H9 (cell line): ENCODE results near the gene DDX59. TPM values are rescaled to one million over a fixed set of nuclear protein-coding genes. Genes with fewer than 3 reads are reported as not detected.
A peak's percentile ranks its signal among the peaks of the same experiment; 100 is the strongest.

ENCODE experiments used
- DNase-seq: peaks from one replicate; pipeline ENCODE4 v3.0.0-alpha.2; 2017
- H2AFZ ChIP-seq: one replicate; pipeline ENCODE4 v1.6.1; 2013; ENCODE audit warnings: mild to moderate bottlenecking, low read length, control low read depth, moderate library complexity
- H2AK5ac ChIP-seq: 2 replicates; pipeline ENCODE4 v1.6.1; 2013; ENCODE audit warnings: low read length, control low read depth, mixed read lengths; ENCODE audit not compliant: insufficient read length
- H2BK120ac ChIP-seq: one replicate; pipeline ENCODE4 v1.6.1; 2013; ENCODE audit warnings: low read depth, mild to moderate bottlenecking, low read length, control low read depth, inconsistent platforms; ENCODE audit not compliant: poor library complexity, severe bottlenecking
- H2BK12ac ChIP-seq: 2 replicates; pipeline ENCODE4 v1.6.1; 2013; ENCODE audit warnings: low read length, control low read depth, mixed read lengths, low read depth; ENCODE audit not compliant: insufficient read length
- H2BK15ac ChIP-seq: 2 replicates; pipeline ENCODE4 v1.6.1; 2013; ENCODE audit warnings: low read depth, low read length, control low read depth
- H2BK20ac ChIP-seq: one replicate; pipeline ENCODE4 v1.6.1; 2013; ENCODE audit warnings: low read depth, mild to moderate bottlenecking, low read length, control low read depth, inconsistent platforms; ENCODE audit not compliant: poor library complexity, severe bottlenecking
- H2BK5ac ChIP-seq: 2 replicates; pipeline ENCODE4 v1.6.1; 2013; ENCODE audit warnings: low read length, control low read depth, mixed read lengths; ENCODE audit not compliant: insufficient read length
- H3K14ac ChIP-seq: 2 replicates; pipeline ENCODE4 v1.6.1; 2013; ENCODE audit warnings: low read length, control low read depth; ENCODE audit not compliant: insufficient read depth
- H3K18ac ChIP-seq: 2 replicates; pipeline ENCODE4 v1.6.1; 2013; ENCODE audit warnings: low read depth, mild to moderate bottlenecking, mixed read lengths, low read length, control low read depth; ENCODE audit not compliant: insufficient read length
- H3K23ac ChIP-seq: 2 replicates; pipeline ENCODE4 v1.6.1; 2013; ENCODE audit warnings: low read length, control low read depth, mixed read lengths, low read depth; ENCODE audit not compliant: insufficient read length
- H3K23me2 ChIP-seq: 2 replicates; pipeline ENCODE4 v1.6.1; 2013; ENCODE audit warnings: low read depth, mild to moderate bottlenecking, mixed read lengths, low read length, control low read depth; ENCODE audit not compliant: insufficient read length, poor library complexity, severe bottlenecking
- H3K27ac ChIP-seq: 2 replicates; pipeline ENCODE4 v1.5.1; 2013; ENCODE audit warnings: low read length, control low read depth, mixed read lengths, low read depth; ENCODE audit not compliant: insufficient read length
- H3K27me3 ChIP-seq: 2 replicates; pipeline ENCODE4 v1.6.1; 2013; ENCODE audit warnings: low read length, control low read depth, inconsistent platforms; ENCODE audit not compliant: insufficient read depth
- H3K4ac ChIP-seq: 2 replicates; pipeline ENCODE4 v1.6.1; 2013; ENCODE audit warnings: low read depth, mild to moderate bottlenecking, control low read depth, inconsistent platforms, low read length, moderate library complexity
- H3K4me1 ChIP-seq: 2 replicates; pipeline ENCODE4 v1.6.1; 2013; ENCODE audit warnings: low read length, control low read depth, inconsistent platforms; ENCODE audit not compliant: insufficient read depth
- H3K4me2 ChIP-seq: 2 replicates; pipeline ENCODE4 v1.6.1; 2013; ENCODE audit warnings: low read length, control low read depth, mixed read lengths; ENCODE audit not compliant: insufficient read length, insufficient read depth
- H3K56ac ChIP-seq: 2 replicates; pipeline ENCODE4 v1.6.1; 2013; ENCODE audit warnings: low read depth, mild to moderate bottlenecking, mixed read lengths, low read length, control low read depth; ENCODE audit not compliant: insufficient read length
- H3K79me1 ChIP-seq: 2 replicates; pipeline ENCODE4 v1.6.1; 2013; ENCODE audit warnings: low read depth, mild to moderate bottlenecking, moderate library complexity, low read length, control low read depth, inconsistent platforms; ENCODE audit not compliant: insufficient read depth, poor library complexity, severe bottlenecking
- H3K79me2 ChIP-seq: 2 replicates; pipeline ENCODE4 v1.6.1; 2013; ENCODE audit warnings: low read length, control low read depth, inconsistent platforms; ENCODE audit not compliant: insufficient read depth
- H3K9ac ChIP-seq: 2 replicates; pipeline ENCODE4 v1.6.1; 2013; ENCODE audit warnings: low read length, control low read depth, mixed read lengths; ENCODE audit not compliant: insufficient read length; ENCODE audit errors: extremely low read depth
- H3K9me3 ChIP-seq: one replicate; pipeline ENCODE4 v1.6.1; 2013; ENCODE audit warnings: low read depth, low read length, inconsistent platforms; ENCODE audit not compliant: control insufficient read depth
- H3T11ph ChIP-seq: one replicate; pipeline ENCODE4 v1.6.1; 2013; ENCODE audit warnings: mild to moderate bottlenecking, low read length, control low read depth, inconsistent platforms
- H4K20me1 ChIP-seq: one replicate; pipeline ENCODE4 v1.6.1; 2013; ENCODE audit not compliant: control insufficient read depth, insufficient read length, insufficient read depth
- H4K5ac ChIP-seq: 2 replicates; pipeline ENCODE4 v1.6.1; 2013; ENCODE audit warnings: low read depth, mild to moderate bottlenecking, mixed read lengths, low read length, control low read depth; ENCODE audit not compliant: insufficient read length
- H4K8ac ChIP-seq: replicated peaks from 2 replicates; pipeline ENCODE4 v1.6.1; 2013; ENCODE audit warnings: low read length, control low read depth, mixed read lengths, low read depth; ENCODE audit not compliant: insufficient read length
- H4K91ac ChIP-seq: 2 replicates; pipeline ENCODE4 v1.6.1; 2013; ENCODE audit warnings: low read depth, mild to moderate bottlenecking, moderate library complexity, mixed read lengths, low read length, control low read depth; ENCODE audit not compliant: insufficient read length
- H3K27ac Mint-ChIP-seq, 3 experiments: 2 replicates in 2 of 3; 3 replicates in 1 of 3; pipeline ENCODE4 v1.8.0; 2020 to 2021; ENCODE audit warnings: mixed read lengths in 3 of 3, mild to moderate bottlenecking in 1 of 3, moderate library complexity in 1 of 3
- H3K27me3 Mint-ChIP-seq: 2 replicates; pipeline ENCODE4 v1.8.0; 2021; ENCODE audit warnings: low read depth, mild to moderate bottlenecking, moderate library complexity, mixed read lengths
- H3K36me3 Mint-ChIP-seq, 3 experiments: 2 replicates in 2 of 3; 3 replicates in 1 of 3; pipeline ENCODE4 v1.8.0; 2020 to 2021; ENCODE audit warnings: low read depth in 3 of 3, mixed read lengths in 3 of 3; ENCODE audit not compliant: insufficient read depth in 1 of 3
- H3K4me1 Mint-ChIP-seq, 2 experiments: 2 replicates each; pipeline ENCODE4 v1.8.0; 2020; ENCODE audit warnings: mixed read lengths in 2 of 2
- H3K4me3 Mint-ChIP-seq, 2 experiments: 2 replicates in 1 of 2; 3 replicates in 1 of 2; pipeline ENCODE4 v1.8.0; 2020 to 2021; ENCODE audit warnings: mild to moderate bottlenecking in 2 of 2, mixed read lengths in 2 of 2, moderate library complexity in 1 of 2
- H3K9me3 Mint-ChIP-seq, 2 experiments: 2 replicates in 1 of 2; 3 replicates in 1 of 2; pipeline ENCODE4 v1.8.0; 2020; ENCODE audit warnings: mild to moderate bottlenecking in 2 of 2, mixed read lengths in 2 of 2, moderate library complexity in 1 of 2
- WGBS: extraction: QIAGEN DNeasy Blood & Tissue Kit; methylation state at CpG from one replicate; pipeline ENCODE4 v1.1.7; 2013; ENCODE audit warnings: missing lambda C conversion rate, low lambda C conversion rate, mixed read lengths; ENCODE audit not compliant: insufficient read length; ENCODE audit errors: extremely low coverage; 5-methylcytosine and 5-hydroxymethylcytosine counted together
- total RNA-seq: library from RNA; stranded (reverse); gene quantifications from 2 replicates; pipeline ENCODE4 v1.2.1, GENCODE V29; 2021
- TF ChIP-seq, protein P1 (sequence below): fragments of 200-600 bp; sonication (generic); conservative IDR thresholded peaks from 3 replicates; pipeline ENCODE4 v1.8.0; 2021; ENCODE audit warnings: antibody characterized with exemption, mild to moderate bottlenecking

DDX59 gene
- total RNA-seq, 1 experiment from 2014 or later, result 14.0 TPM

DNA sequence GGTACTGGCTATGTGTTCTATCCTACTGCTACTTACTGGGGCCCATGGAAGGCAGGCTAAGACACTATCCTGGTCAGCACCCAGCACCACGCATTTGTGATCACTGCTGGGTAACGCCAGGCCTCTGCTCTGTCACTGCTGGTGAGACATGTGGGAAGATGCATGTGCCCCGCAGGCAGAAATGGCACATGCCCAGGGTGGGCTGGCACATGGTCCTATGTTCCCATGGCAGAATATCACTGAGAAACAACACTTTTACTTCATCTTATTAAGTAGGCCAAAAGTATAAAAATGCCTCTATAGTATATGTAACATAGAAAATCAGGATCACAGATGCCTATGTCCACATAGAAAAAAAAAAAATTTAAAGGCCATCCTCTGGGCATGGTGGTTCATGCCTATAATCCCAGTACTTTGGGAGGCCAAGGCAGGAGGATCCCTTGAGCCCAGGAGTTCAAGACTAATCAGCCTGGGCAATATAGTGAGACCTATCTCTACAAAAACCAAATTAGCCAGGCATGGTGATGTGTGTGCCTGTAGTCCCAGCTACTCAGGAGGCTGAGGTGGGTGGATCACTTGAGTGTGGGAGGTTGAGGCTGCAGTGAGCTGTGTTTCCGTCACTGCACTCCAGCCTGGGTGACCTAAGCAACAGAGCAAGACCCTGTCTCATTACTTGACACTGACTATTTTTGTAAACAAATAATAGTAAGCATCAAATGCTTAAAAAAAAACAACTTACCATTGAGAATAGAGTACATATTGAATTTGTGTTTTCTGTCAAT is 11.5 kb downstream of the DDX59 start:
- TF ChIP-seq, protein P1, sequence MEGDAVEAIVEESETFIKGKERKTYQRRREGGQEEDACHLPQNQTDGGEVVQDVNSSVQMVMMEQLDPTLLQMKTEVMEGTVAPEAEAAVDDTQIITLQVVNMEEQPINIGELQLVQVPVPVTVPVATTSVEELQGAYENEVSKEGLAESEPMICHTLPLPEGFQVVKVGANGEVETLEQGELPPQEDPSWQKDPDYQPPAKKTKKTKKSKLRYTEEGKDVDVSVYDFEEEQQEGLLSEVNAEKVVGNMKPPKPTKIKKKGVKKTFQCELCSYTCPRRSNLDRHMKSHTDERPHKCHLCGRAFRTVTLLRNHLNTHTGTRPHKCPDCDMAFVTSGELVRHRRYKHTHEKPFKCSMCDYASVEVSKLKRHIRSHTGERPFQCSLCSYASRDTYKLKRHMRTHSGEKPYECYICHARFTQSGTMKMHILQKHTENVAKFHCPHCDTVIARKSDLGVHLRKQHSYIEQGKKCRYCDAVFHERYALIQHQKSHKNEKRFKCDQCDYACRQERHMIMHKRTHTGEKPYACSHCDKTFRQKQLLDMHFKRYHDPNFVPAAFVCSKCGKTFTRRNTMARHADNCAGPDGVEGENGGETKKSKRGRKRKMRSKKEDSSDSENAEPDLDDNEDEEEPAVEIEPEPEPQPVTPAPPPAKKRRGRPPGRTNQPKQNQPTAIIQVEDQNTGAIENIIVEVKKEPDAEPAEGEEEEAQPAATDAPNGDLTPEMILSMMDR, result no peak
- no peak overlapping the region for H3K23ac ChIP-seq

More for the DNA sequence above, 11.5 kb downstream of the DDX59 start:
- Histone ChIP-seq H3K27ac (no peak overlapping the region), H4K8ac (no peak overlapping the region), H2BK5ac (no peak overlapping the region), H4K91ac (no peak overlapping the region), H3T11ph (no peak overlapping the region), H3K23me2 (no peaks in the 10 kb centered on the region), H2AK5ac (no peak overlapping the region), H2BK12ac (no peak overlapping the region), H3K4me2 (no peak overlapping the region), H3K79me1 (no peaks in the 10 kb centered on the region), H2BK15ac (no peak overlapping the region), H3K4ac (no peak overlapping the region), H3K18ac (no peak overlapping the region), H2BK120ac (no peak overlapping the region), H4K5ac (no peak overlapping the region), H3K27me3 (no peaks in the 10 kb centered on the region), H4K20me1 (no peaks in the 10 kb centered on the region), H3K14ac (no peak overlapping the region), H3K79me2 (no peaks in the 10 kb centered on the region), H3K9me3 (no peaks in the 10 kb centered on the region), H3K4me1 (no peaks in the 10 kb centered on the region), H3K56ac (no peak overlapping the region), H2BK20ac (no peak overlapping the region), H3K9ac (no peak overlapping the region), H2AFZ (no peak overlapping the region)
- Mint-ChIP-seq H3K4me1 (peaks cover 9 to 19% of the 10 kb centered on the region in 2 experiments; a peak in 3 of 4 replicates), H3K9me3 (no peaks in the 10 kb centered on the region), H3K36me3 (peaks cover 38 to 82% (median 67%) of the 10 kb centered on the region in 3 experiments), H3K4me3 (no peak overlapping the region), H3K27me3 (no peaks in the 10 kb centered on the region), H3K27ac (peak overlapping the region in 1 of 3 experiments; percentile 12; a peak in 1 of 7 replicates)
- WGBS, result no CpG with 5 or more reads among the region's 4 CpGs
- DNase-seq, result no peak
